GM23248 (cell line): ENCODE measurements around the gene CCNY.

ENCODE experiments used
- EZH2 ChIP-seq: fragments of 200-600 bp; sonication (generic); IDR thresholded peaks from 2 replicates; pipeline ENCODE4 v1.6.1; 2018; ENCODE audit warnings: antibody characterized with exemption, mild to moderate bottlenecking; ENCODE audit not compliant: insufficient read depth, poor library complexity, severe bottlenecking
- EZH2phosphoT487 ChIP-seq: fragments of 200-600 bp; sonication (generic); IDR thresholded peaks from 2 replicates; pipeline ENCODE4 v1.6.1; 2018; ENCODE audit warnings: antibody characterized with exemption, moderate library complexity, mild to moderate bottlenecking, low read depth; ENCODE audit not compliant: insufficient read depth

GRCh38 chr10:35307297-35307696, 29.0 kb upstream of the CCNY start:
- no peak for TF ChIP-seq EZH2
- no peak for TF ChIP-seq EZH2phosphoT487
